Activated CD8-positive, alpha-beta memory T cell treated with anti-CD3 and anti-CD28 coated beads for 36 hours (primary cell): ENCODE results near the gene NTSR2. TPM values are rescaled to one million over a fixed set of nuclear protein-coding genes. Genes with fewer than 3 reads are reported as not detected.

Source experiments
- CTCF ChIA-PET: fragments of 350-600 bp; sonication (Branson Sonifier 250); formaldehyde crosslinking; loops from one replicate; lab custom pipeline; 2021; ENCODE audit warnings: antibody characterized with exemption; lab: Charles Lee
- POLR2A ChIA-PET: fragments of 350-600 bp; sonication (Branson Sonifier 250); formaldehyde crosslinking; loops from one replicate; lab custom pipeline; 2021; ENCODE audit warnings: antibody characterized with exemption; lab: Charles Lee
- total RNA-seq, 2 experiments: library from RNA; stranded (reverse); gene quantifications; one replicate each; pipeline ENCODE4 v1.2.3, GENCODE V29; 2021

Gene NTSR2, protein sequence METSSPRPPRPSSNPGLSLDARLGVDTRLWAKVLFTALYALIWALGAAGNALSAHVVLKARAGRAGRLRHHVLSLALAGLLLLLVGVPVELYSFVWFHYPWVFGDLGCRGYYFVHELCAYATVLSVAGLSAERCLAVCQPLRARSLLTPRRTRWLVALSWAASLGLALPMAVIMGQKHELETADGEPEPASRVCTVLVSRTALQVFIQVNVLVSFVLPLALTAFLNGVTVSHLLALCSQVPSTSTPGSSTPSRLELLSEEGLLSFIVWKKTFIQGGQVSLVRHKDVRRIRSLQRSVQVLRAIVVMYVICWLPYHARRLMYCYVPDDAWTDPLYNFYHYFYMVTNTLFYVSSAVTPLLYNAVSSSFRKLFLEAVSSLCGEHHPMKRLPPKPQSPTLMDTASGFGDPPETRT
- not detected for total RNA-seq

DNA sequence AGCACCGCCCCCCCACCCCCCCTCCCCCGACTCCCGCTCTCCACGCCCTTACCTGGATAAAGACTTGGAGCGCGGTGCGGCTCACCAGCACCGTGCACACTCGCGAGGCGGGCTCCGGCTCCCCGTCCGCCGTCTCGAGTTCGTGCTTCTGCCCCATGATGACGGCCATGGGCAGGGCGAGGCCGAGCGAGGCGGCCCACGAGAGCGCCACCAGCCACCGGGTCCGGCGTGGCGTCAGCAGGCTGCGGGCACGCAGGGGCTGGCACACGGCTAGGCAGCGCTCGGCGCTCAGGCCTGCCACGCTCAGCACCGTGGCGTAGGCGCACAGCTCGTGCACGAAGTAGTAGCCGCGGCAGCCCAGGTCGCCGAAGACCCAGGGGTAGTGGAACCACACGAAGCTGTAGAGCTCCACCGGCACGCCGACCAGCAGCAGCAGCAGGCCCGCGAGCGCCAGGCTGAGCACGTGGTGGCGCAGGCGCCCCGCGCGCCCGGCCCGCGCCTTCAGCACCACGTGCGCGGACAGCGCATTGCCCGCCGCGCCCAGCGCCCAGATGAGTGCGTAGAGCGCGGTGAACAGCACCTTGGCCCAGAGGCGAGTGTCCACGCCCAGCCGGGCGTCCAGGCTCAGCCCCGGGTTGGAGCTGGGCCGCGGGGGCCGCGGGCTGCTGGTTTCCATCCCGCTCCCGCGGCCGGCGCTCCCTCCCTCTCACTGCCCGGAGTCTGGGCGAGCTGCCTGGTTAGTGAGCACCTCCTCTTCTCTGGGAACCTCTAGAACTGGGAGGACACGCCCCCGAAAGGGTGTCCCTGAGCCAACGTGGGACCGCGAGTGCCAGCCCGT is at the start of gene NTSR2:
NTSR2 (minus strand) TSS at position 742 of the 838 bp plus-strand sequence; CDS start at position 676, 66 bp downstream.
- CTCF ChIA-PET: no interaction called here

GRCh38 chr2:11719230-11719977 is 49.4 kb upstream of the NTSR2 start:
- ChIA-PET POLR2A (interaction anchor here (0.7 kb wide), 1 partner anchor 21 kb away, joined by 5 read pairs; no protein-coding TSS in a partner anchor), CTCF (no interaction called here)

More for the DNA sequence above, at the start of gene NTSR2:
- POLR2A ChIA-PET: no interaction called here

DNA sequence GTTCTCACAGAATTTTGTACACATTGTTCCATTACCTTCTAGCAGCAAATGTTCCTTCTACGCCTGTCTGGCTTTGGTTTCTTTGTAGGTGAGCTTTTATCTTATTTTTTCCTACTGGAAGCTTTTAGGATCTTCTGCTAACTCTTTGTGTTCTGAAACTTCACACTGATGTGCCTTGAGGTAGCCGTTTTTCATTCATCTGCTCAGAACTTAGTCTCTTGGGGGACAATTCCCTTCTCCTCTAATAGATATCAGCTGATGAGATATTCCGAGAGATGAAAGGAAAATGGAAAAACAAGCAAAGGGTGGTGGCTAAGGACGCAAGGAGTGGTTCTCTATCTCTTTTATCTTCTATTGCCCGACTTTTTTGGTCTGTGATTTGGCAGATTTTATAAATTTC is 48.6 kb upstream of the NTSR2 start:
- ChIA-PET CTCF (no interaction called here), POLR2A (no interaction called here)

DNA sequence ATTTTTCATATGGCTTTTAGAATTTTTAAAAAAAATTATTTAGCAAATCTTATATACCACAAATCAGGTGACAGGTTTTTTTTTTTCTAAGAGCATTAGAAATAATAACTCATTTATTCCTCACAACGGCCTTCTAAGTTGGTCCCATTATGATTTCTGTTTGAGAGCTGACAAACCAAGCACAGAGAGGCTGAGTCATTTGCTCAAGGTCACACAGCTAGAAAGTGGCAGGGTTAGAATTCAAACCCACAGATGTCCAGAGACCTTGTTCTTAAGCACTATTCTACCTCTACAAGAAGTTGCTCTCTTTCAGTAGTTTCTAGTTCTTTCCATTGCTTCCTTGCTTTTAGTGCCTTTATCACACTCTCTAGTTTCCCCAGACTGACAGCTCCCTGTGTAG is 47.6 kb upstream of the NTSR2 start:
- POLR2A ChIA-PET: no interaction called here
- CTCF ChIA-PET: no interaction called here

DNA sequence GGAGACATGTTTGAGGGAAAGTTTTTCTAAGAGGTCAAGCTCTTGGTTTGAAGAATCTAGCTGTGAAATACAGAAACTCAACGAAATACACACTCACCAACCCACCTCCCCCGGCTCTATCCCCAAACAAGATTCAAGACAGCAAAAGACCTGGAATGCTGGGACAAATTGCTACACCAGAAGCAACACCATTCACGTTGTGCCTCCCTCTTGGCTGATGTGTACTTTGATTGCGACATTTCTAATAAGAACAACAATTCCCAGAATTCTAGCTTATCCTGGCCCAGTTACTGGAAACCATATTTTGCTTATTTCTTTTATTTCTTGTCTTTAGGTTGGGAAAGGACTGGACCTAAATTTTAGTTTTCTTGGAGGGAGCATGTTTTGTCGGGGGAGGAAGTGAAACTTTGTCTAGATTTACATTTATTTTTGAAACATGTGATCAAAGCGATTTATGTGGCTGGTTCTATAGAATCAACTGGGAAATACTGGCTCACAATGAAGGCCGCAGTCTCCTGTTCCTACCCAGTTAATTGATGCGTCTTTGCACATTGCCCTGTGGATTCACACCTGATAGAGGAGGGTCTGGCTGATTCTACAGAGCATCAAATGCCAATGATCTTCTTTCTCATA is 46.8 kb upstream of the NTSR2 start:
- POLR2A ChIA-PET: no interaction called here
- CTCF ChIA-PET: no interaction called here

DNA sequence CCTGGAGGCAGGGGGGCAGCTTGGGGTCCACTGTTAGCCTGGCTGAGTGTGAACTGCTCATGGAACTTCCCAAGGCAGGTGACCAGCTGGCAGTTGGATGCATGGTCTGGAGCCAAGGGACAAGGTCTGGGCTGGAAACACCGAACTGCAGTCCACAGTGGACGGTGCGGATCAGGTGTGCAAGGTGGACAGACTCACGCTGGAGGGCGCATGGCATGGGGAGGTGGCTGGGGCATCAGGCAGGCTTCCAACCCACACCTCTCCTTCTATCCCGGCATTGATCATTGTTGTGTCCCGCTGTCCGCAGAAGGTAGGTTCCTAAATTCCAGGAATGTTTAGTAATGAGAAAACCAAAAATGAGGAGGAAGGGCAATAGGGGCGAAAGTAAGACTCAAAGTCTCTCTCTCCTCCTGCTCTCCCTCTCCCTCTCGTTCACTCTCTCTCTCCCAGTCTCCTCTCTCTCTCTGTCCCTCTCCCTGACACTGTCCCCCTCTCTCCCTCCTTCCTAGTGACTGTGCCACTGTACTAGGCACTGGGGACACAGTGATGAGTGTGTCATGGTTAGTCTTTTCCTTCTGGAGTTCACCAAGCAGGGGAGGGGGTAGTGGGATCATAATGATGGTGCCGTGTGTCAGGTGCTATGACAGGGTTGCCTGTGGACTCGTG is 46.1 kb upstream of the NTSR2 start:
- ChIA-PET POLR2A (no interaction called here), CTCF (no interaction called here)

DNA sequence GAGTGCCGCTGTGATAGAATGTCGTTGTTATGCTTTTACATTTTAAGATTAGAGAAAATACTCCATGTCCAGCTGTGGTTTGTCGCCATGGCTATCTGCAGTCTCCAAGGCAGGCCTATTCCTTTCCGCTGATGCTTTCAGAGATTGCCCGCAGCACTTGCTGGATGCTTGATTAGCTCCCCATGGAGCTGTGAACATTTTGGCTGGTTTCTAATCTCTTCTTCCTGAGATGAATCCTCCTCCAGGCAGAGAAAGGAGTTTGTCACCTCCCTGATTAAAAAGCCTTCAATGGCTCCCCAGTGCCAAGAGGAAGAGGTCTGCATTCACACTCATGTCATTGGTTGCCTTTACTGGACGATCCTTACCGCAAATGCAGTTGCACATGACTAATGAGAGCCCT is 43.8 kb upstream of the NTSR2 start:
- POLR2A ChIA-PET: no interaction called here
- CTCF ChIA-PET: no interaction called here

DNA sequence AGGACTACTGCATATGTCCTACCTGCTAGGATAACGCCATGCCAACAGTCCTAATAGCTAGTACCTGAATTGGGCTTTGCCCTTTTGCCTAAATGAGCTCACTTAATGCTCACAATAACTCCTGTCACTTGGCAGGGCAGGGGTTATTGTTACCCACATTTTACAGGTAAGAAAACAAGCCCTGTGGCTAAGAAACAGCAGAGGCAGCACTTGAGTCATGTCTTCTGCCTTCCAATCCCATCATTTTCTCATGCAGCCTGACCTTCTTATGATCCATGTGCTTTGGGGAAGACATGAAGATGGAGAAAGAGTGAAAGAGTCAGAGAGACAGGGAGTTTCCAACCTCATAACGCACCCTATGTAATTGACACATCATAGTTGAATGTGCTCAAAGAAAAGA is 42.9 kb upstream of the NTSR2 start:
- ChIA-PET CTCF (no interaction called here), POLR2A (no interaction called here)

- ChIA-PET POLR2A (no interaction called here), CTCF (no interaction called here)
Observed at GRCh38 chr2:11711751-11712150, 41.8 kb upstream of the NTSR2 start.

GRCh38 chr2:11711354-11711716 is 41.3 kb upstream of the NTSR2 start:
- ChIA-PET POLR2A (no interaction called here), CTCF (no interaction called here)

- CTCF ChIA-PET: interaction anchor here (0.9 kb wide), 1 partner anchor 33 kb away, joined by 3 read pairs; no protein-coding TSS in a partner anchor
Observed at GRCh38 chr2:11710632-11711353, 40.8 kb upstream of the NTSR2 start.

DNA sequence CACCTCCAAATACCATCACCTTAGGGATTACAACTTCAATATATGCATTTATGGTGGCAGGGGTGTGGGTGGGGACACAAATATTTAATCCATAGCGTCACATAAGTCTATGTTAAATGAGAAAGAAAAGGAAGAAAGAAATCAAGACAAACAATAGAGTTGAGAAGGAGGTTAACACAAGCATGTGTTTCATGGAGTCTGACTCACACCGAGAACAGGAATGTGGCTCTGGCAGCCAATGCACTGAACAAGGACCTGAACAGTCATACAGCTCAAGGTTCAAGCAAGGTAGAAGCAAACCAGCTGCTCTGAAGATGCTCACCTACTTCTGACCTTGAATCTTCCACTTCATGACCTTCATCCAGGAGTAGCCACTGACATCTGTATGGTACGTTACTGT is 40.2 kb upstream of the NTSR2 start:
- CTCF ChIA-PET: interaction anchor here (0.9 kb wide), 1 partner anchor 34 kb away, joined by 3 read pairs; no protein-coding TSS in a partner anchor

More at GRCh38 chr2:11710632-11711353, 40.8 kb upstream of the NTSR2 start:
- POLR2A ChIA-PET: no interaction called here

DNA sequence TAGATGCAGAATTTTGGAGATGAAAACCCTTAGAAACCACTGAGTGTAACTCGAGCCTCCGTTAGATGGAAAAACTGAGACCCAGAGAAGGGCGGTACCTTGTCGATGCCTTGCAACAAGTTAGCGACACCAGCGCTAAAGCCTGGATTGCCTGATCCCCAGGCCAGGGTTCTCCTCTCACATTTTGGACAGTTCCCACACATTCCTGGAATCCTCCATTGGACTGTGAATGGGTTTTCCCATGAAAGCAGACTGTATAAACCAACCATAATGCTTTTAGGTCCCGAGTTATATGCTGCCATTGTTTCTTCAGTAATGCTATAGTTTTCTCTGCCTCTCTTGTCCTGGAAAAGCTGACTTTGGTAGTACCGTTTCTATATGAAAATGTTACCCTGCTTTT is 39.3 kb upstream of the NTSR2 start:
- CTCF ChIA-PET: interaction anchor here (0.8 kb wide), 1 partner anchor 13 kb away, joined by 3 read pairs; no protein-coding TSS in a partner anchor
- POLR2A ChIA-PET: no interaction called here

More for the DNA sequence above, 40.2 kb upstream of the NTSR2 start:
- POLR2A ChIA-PET: no interaction called here

GRCh38 chr2:11708106-11708505 is 38.1 kb upstream of the NTSR2 start:
- ChIA-PET CTCF (interaction anchor here (1.3 to 2.3 kb wide), 2 partner anchors 15 to 27 kb away, joined by 3 to 10 read pairs; no protein-coding TSS in a partner anchor), POLR2A (no interaction called here)

- POLR2A ChIA-PET: no interaction called here
- CTCF ChIA-PET: interaction anchor here (1.4 to 2.3 kb wide), 3 partner anchors 13 to 24 kb away, joined by 3 to 10 read pairs (median 4); no protein-coding TSS in a partner anchor
Observed at GRCh38 chr2:11705711-11706110, 35.7 kb upstream of the NTSR2 start.

- POLR2A ChIA-PET: no interaction called here
- CTCF ChIA-PET: interaction anchor here (0.6 to 1.4 kb wide), 2 partner anchors 12 to 24 kb away, joined by 3 to 4 read pairs; no protein-coding TSS in a partner anchor
Observed at GRCh38 chr2:11705063-11705462, 35.1 kb upstream of the NTSR2 start.

DNA sequence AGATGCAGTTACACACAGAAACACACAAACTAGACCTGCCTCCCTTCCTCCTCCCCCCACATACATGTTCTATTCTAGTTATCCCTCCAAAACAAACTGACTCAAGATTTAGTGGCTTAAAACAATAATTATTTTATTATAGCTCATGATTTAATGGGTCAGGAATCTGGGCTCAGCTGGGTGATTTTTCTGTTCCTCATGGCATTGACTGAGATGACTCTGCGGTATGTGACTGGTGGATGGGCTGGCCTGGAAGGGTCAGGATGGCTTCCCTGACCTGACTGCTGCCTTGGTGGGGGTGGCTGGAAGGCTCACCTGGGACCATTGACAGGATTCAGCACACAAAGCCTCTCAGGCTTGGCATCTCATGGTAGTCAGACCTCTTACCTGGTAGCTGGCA is 33.7 kb upstream of the NTSR2 start:
- ChIA-PET CTCF (no interaction called here), POLR2A (no interaction called here)

DNA sequence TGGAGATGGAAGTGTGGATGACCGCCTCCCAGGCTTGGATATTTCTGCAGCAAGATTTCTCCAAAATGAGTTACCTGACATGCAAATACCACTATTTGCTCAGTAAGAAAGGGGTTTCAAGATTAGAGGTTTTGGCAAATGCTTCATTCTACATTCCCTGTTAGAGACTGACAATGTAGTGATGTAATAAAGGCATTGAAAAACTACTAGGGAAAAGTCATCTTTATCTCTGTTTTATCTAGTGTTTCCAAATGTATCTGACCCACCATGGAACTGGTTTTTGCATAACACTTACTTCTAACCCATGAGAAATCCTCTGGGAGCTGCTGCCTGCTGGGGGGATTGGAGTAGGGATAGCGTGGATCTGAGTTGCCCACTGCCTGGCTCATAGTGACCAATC is 33.0 kb upstream of the NTSR2 start:
- ChIA-PET POLR2A (no interaction called here), CTCF (no interaction called here)
